BJ (cell line): ENCODE measurements around the gene FBXW4. TPM values are rescaled to one million over a fixed set of nuclear protein-coding genes. Genes with fewer than 3 reads are reported as not detected.
A peak's percentile ranks its signal among the peaks of the same experiment; 100 is the strongest.

Source experiments
- CTCF ChIA-PET: fragments of 350-600 bp; formaldehyde crosslinking; extraction: SDS; loops from one replicate; lab custom pipeline; 2021; ENCODE audit warnings: antibody characterized with exemption, inconsistent platforms; lab: Yijun Ruan, JAX
- POLR2A ChIA-PET: fragments of 300-600 bp; sonication (Branson Sonifier 250); formaldehyde crosslinking; extraction: SDS; loops from one replicate; lab custom pipeline; 2021; ENCODE audit warnings: antibody characterized with exemption; lab: Charles Lee
- DNase-seq: peaks from one replicate; pipeline ENCODE4 v3.0.0-alpha.2; 2011; ENCODE audit warnings: low read depth
- H3K27me3 ChIP-seq: 2 replicates; pipeline ENCODE4 v1.6.0; 2011; ENCODE audit warnings: low read length; ENCODE audit not compliant: control insufficient read depth, insufficient read depth
- H3K36me3 ChIP-seq: 2 replicates; pipeline ENCODE4 v1.5.1; 2011; ENCODE audit warnings: low read length; ENCODE audit not compliant: control insufficient read depth, insufficient read depth
- H3K4me3 ChIP-seq: 2 replicates; pipeline ENCODE4 v1.5.1; 2011; ENCODE audit warnings: low read depth, mild to moderate bottlenecking, control low read depth, low read length
- polyA plus RNA-seq: library from polyadenylated mRNA; depleted of rRNA; stranded (reverse); fragments of >200 nt; gene quantifications from 2 replicates; pipeline ENCODE4 v1.2.3, GENCODE V29; 2011
- TF ChIP-seq, protein P1 (sequence below): IDR thresholded peaks from 2 replicates; pipeline ENCODE4 v1.5.1; 2011; ENCODE audit warnings: low read depth, mild to moderate bottlenecking, control low read depth, inconsistent platforms, low read length, moderate library complexity; ENCODE audit not compliant: insufficient read depth

The FBXW4 gene
- polyA plus RNA-seq, 1 experiment: 31.2 TPM

DNA sequence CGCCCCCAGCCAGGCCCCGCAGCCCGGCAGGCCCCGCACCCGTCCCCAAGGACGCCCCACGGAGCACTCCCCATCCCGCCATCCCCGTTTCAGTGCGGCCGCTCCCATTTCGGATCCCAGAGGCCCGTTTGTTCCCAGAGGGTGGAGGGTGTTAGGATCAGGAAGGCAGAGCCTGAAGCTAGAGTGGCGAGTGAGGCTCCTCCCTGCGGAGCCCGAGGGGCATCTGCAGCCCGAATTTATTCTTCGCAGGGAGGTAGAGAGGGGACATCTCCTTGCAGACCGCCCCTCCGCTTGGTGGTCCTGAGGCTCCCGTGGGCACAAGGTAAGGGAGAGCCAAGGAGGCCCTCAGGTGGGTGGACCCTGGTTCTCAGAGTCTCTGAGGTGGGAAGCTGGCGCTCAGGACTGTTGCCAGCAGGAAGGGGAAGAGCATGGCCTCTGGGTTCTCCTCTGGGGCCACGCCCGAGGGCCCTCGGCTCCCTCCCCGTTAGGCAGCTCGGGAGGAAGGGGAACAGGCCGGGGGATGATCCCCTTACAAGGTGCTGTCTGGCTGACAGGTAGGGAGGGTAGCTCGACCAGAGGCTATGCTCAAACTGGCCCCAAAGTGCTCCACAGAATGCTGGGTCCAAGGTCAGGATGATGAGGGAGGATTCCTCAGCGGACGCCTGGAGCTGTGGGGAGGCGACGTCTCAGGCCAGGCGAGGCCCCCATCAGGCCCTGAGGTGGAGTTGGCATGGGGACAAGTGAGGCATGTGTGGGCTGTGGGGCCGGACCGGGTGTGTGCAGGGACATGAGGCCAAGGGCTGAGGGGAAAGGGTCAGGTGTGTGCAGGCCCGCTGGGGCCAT, 124.3 kb downstream of the FBXW4 start:
- TF ChIP-seq, protein P1, sequence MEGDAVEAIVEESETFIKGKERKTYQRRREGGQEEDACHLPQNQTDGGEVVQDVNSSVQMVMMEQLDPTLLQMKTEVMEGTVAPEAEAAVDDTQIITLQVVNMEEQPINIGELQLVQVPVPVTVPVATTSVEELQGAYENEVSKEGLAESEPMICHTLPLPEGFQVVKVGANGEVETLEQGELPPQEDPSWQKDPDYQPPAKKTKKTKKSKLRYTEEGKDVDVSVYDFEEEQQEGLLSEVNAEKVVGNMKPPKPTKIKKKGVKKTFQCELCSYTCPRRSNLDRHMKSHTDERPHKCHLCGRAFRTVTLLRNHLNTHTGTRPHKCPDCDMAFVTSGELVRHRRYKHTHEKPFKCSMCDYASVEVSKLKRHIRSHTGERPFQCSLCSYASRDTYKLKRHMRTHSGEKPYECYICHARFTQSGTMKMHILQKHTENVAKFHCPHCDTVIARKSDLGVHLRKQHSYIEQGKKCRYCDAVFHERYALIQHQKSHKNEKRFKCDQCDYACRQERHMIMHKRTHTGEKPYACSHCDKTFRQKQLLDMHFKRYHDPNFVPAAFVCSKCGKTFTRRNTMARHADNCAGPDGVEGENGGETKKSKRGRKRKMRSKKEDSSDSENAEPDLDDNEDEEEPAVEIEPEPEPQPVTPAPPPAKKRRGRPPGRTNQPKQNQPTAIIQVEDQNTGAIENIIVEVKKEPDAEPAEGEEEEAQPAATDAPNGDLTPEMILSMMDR: no peak
- no peak for DNase-seq
- H3K4me3 ChIP-seq: peak overlapping the region; percentile 71
- no peaks in the 10 kb centered on the region for H3K36me3 ChIP-seq
- ChIA-PET POLR2A (no interaction called here), CTCF (interaction anchor here (0.7 to 7.8 kb wide), 30 partner anchors 10 to 475 kb away, joined by 3 to 115 read pairs (median 7); partner anchors contain the start of genes DPCD and POLL)
- peaks cover 25% of the 10 kb centered on the region for H3K27me3 ChIP-seq

DNA sequence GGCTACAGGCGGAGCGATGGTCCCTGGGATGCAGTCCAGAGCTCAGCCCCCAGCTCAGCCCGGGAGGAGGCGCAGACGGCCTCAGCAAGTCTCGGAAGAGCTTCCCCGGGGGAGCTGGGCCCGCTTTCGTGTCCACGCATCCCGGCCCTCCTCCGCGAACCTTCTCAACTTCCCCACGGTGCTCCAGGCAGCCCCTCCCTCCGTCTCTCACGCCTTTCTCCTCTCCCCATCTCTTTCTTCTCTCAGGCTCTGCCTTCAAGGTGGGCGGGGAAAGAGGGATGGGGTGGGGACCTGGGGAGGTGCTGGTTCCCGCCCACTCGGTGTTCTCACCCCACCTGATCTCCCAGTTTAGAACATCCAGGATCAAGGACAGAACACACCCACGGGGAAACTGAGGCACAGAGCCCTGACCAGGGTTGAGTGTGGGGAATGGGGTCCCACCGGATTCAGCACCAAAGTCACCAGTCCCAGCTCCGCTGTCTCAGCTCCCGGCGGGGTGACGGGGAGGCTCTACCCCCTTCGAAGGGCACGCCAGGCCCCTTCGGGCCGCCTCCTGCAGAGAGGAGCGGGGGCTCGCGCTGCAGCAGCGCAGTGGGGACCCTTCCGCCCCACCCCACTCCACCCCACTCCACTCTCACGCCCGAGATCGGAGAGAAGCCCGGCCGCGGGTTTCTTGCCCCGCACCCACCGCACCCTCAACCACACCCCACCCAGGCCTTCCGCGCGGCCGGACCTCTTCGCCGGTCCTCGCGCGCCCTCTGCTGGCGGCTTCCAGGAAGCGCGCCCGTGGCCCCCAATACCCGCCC, 125.1 kb downstream of the FBXW4 start:
- TF ChIP-seq, protein P1: peak; percentile 72
- Histone ChIP-seq H3K27me3 (peaks cover 29% of the 10 kb centered on the region), H3K4me3 (peak overlapping the region; percentile 71), H3K36me3 (no peaks in the 10 kb centered on the region)
- ChIA-PET POLR2A (interaction anchor here (0.6 kb wide), 1 partner anchor 136 kb away, joined by 4 read pairs; no protein-coding TSS in a partner anchor), CTCF (interaction anchor here (0.6 to 7.8 kb wide), 38 partner anchors 9 to 518 kb away, joined by 3 to 115 read pairs (median 4); partner anchors contain the start of genes DPCD and POLL)
- no peak for DNase-seq

DNA sequence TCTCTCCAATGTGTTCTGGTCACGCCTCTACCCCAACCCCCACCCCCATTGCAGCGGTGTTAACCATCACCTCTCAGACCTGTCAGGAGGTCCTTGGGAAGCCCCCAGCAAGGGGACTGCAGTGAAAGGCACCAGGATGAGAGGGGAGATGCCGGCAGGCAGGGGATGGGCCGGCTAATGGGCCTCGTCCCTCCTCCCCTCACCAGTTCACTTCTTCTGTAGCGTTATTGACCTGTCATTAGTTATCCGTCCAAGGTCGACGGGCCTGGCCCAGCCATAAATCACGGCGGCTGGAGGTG, 125.7 kb downstream of the FBXW4 start:
- ChIA-PET POLR2A (interaction anchor here (0.6 kb wide), 1 partner anchor 135 kb away, joined by 4 read pairs; no protein-coding TSS in a partner anchor), CTCF (interaction anchor here (0.6 to 7.8 kb wide), 30 partner anchors 8 to 518 kb away, joined by 3 to 115 read pairs (median 4); partner anchors contain the start of genes DPCD and POLL)
- TF ChIP-seq, protein P1: no peak
- DNase-seq: no peak
- Histone ChIP-seq H3K27me3 (peaks cover 30% of the 10 kb centered on the region), H3K4me3 (peak overlapping the region; percentile 71), H3K36me3 (no peaks in the 10 kb centered on the region)

DNA sequence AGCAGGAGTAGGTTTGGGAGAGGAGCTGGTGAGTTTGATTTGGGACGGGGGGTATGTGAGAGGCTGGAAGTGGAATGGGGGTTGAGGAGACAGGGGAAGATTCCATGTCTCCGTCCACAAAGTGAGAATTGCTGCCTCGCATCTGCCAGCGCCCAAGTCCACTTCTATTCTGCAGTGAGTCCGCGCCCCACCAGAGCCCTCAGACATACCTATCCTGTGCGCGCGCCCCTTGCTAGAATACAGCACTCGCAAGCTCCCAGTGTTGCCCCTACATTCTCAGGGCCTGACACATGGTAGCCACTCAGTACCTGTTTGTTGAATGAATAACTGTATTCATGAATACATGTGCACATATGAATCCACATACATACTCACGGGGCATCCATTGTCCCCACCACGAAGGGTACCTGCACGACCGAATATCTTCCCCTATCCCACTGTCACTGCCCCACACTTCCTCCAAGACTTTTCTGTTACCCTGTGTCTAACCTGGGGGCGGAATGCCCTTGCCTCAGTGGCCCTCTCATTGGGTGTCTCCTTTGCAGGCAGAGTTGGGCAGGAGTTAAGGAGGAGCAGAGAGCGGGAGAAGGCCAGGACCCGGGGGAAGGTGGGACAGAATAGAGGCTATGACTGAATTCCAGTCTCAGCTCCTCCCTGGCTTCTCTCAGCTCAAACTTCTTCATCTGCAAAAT, 126.8 kb downstream of the FBXW4 start:
- TF ChIP-seq, protein P1: no peak
- Histone ChIP-seq H3K36me3 (no peaks in the 10 kb centered on the region), H3K4me3 (no peak overlapping the region), H3K27me3 (peaks cover 30% of the 10 kb centered on the region)
- POLR2A ChIA-PET: no interaction called here
- no peak for DNase-seq
- CTCF ChIA-PET: interaction anchor here (1.5 to 7.8 kb wide), 3 partner anchors 12 to 355 kb away, joined by 5 to 115 read pairs (median 32); no protein-coding TSS in a partner anchor
